Fibroblast of villous mesenchyme (primary cell): ENCODE results near the gene RNF141. TPM values are rescaled to one million over a fixed set of nuclear protein-coding genes. Genes with fewer than 3 reads are reported as not detected.

ENCODE experiments used
- DNase-seq: peaks from one replicate; pipeline ENCODE4 v3.0.0-alpha.2; 2010; ENCODE audit warnings: low read depth
- H3K4me3 ChIP-seq: 2 replicates; pipeline ENCODE4 v1.5.1; 2011; ENCODE audit warnings: low read depth, mild to moderate bottlenecking, low read length
- total RNA-seq: library from RNA; depleted of rRNA; stranded (reverse); fragments of >200 nt; gene quantifications from 2 replicates; pipeline ENCODE4 v1.2.3, GENCODE V29; 2012
- TF ChIP-seq, protein P1 (sequence below): IDR thresholded peaks from 2 replicates; pipeline ENCODE4 v1.5.1; 2012; ENCODE audit warnings: low read depth, mild to moderate bottlenecking, low read length; ENCODE audit not compliant: insufficient read depth

RNF141 gene
- total RNA-seq, 1 donor, result 31.1 TPM

DNA sequence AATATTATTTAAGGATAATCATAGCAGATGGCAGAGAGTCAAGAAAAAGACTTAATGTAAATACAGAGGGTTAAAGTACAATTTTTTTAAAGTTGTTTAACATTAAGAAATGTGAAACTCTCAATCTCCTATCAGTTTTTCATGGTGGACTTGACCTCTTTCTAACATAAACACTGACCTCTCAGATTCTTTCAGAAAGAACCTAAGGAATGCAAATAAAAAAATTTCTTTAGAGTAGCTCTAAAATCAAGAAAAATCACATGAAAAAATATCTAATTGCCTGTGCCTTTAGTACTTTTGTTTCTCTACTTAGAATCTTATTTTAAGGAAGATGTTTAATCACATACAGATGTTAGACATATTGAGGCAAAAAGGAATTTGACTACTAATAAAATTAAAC, 12.9 kb downstream of the RNF141 start:
- peak; percentile 60 for DNase-seq
- TF ChIP-seq, protein P1, sequence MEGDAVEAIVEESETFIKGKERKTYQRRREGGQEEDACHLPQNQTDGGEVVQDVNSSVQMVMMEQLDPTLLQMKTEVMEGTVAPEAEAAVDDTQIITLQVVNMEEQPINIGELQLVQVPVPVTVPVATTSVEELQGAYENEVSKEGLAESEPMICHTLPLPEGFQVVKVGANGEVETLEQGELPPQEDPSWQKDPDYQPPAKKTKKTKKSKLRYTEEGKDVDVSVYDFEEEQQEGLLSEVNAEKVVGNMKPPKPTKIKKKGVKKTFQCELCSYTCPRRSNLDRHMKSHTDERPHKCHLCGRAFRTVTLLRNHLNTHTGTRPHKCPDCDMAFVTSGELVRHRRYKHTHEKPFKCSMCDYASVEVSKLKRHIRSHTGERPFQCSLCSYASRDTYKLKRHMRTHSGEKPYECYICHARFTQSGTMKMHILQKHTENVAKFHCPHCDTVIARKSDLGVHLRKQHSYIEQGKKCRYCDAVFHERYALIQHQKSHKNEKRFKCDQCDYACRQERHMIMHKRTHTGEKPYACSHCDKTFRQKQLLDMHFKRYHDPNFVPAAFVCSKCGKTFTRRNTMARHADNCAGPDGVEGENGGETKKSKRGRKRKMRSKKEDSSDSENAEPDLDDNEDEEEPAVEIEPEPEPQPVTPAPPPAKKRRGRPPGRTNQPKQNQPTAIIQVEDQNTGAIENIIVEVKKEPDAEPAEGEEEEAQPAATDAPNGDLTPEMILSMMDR, result no peak
- H3K4me3 ChIP-seq, result no peak overlapping the region

DNA sequence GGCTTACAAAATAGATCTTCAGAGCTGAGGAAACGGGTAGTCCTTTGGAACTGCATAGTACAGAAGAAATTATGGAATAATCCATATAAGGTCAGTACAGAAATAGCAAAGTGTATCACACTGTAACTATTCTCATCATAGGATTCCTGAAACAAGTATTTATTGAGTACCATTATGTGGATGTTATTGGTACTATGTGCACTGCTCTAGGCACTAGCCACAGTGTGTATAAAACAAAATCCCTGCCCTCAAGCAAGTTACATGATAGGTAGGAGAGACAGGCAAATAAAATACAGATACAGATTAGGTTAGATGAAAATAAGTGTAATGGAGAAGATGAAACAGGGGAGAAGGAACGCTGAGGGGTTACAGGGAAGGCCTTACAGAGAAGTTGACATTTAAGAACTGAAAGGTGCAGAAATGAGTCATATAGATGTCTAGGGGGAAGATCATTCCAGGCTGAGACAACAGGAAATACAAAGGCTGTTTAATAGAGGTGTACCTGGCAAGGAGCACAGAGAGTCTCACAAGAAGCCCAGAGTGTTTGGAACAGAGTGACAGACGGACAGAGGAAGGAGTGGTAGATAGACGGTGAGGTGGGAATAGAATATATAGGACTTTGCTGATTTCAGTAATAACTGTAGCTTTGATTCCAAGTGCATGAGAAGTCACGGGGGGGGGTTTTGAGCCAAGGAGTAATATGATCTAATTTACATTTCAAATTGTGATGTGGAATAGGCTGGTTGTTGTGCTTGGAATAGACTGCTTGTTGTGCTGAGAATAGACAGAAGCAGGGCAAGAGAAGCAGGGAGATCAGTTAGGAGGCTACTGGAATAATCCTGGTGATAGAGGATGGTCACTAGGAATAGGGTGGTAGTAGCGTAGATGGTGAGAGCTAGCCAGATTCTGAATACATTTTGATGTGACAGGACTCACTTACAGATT, 13.7 kb downstream of the RNF141 start:
- H3K4me3 ChIP-seq, result no peak overlapping the region
- TF ChIP-seq, protein P1, result no peak
- peak; percentile 31 for DNase-seq

DNA sequence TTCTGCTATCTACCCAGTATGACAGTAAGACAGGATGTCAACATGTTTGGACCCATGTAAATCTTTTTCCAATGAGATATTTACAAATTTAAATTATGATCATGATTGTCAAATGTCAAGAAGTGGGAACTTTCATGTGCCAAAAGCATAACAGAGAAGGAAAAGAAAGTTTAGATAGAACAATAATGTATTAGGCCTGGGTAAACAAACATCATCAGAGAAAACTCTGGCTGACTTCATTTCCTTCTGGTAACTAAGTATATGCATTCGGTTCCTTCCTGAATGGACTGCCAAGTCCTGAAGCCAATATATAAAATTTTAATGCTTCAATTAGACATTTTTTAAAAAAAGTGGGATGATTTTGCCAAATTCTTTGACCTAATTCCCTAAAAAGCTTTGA, 16.5 kb downstream of the RNF141 start:
- H3K4me3 ChIP-seq, result no peak overlapping the region
- TF ChIP-seq, protein P1, result no peak
- no peak for DNase-seq

DNA sequence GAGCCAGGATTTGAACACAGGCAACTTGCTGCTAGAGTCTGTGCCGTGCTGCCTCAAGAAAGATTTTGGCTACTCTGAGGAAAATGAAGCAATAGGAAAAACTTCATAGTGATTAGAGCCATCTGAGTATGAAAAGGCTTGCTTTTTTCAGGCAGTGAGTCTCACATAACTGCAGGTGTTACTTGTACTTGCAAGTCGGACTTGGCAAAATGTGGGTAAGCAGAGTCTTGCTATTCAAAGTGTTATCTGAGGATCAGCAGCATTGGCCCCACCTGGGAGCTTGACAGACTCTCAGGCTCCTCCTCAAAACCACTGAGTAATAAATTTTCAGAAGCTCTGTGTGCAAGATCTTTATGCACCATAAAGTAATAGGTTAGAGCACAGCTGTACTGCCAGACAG, 18.1 kb downstream of the RNF141 start:
- TF ChIP-seq, protein P1, result no peak
- DNase-seq, result peak; percentile 16

DNA sequence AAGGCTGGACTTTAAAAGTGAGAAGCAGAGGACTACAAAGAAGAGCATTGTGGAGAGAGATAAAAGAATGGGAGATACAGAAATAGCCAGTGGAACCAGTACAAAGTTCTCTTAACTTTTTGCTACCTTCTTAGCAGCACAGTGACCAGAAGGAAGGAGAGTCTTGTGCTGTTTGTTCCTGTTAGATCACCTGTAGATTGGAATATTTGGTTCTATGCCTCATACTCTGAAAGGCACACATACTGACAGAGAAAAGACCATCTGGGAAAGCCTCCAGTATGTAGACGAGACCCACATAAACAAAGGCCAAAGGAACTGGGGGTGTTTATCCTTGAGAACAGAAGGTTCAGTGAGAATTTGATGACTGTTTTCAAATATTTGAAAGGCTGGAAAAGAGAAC, 18.7 kb downstream of the RNF141 start:
- TF ChIP-seq, protein P1, result no peak

More for the DNA sequence above, 18.1 kb downstream of the RNF141 start:
- H3K4me3 ChIP-seq, result no peak overlapping the region

DNA sequence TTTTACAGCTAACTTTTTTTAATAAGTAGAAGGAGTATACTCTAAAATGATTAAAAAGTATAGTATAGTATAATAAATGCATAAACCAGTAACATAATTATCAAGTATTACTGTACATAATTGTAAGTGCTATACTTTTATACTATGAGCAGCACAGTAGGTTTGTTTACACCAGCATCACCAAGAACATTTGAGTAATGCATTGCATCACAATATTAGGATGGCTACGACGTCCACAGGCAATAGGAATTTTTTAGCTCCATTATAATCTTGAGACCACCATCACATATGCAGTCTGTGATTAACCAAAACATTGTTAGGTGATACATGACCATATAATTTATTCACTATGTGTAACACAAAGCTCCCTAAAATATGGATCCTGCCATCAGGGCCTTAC, 20.4 kb downstream of the RNF141 start:
- TF ChIP-seq, protein P1, result no peak
- no peak for DNase-seq
- H3K4me3 ChIP-seq, result no peak overlapping the region

More for the DNA sequence above, 18.7 kb downstream of the RNF141 start:
- DNase-seq, result no peak
- no peak overlapping the region for H3K4me3 ChIP-seq
